Limb (tissue), 2 donors: Measurements from ENCODE around the gene METTL1.
A peak's percentile ranks its signal among the peaks of the same experiment; 100 is the strongest.
"Not testable (repeated sequence)": the region's sequence is repeated elsewhere in the genome, so short reads cannot be mapped to it uniquely, and the experiment has no call there.

Source experiments
- DNase-seq, 2 donors: peaks; one replicate each; pipeline ENCODE4 v3.0.0-alpha.2; 2016; ENCODE audit errors: extremely low spot score in 2 of 2

Gene METTL1

GRCh38 chr12:57797933-57798332, 26.0 kb upstream of the METTL1 start:
- DNase-seq, result no peak

GRCh38 chr12:57796996-57797395, 25.1 kb upstream of the METTL1 start:
- DNase-seq, result no peak

- no peak for DNase-seq
Observed at GRCh38 chr12:57795354-57795753, 23.4 kb upstream of the METTL1 start.

GRCh38 chr12:57793920-57794319, 22.0 kb upstream of the METTL1 start:
- no peak for DNase-seq

GRCh38 chr12:57783861-57784260, 12.0 kb upstream of the METTL1 start:
- DNase-seq, result no peak

- no peak for DNase-seq
Observed at GRCh38 chr12:57783466-57783801, 11.5 kb upstream of the METTL1 start.

- peak; percentile 95 to 98 for DNase-seq
Observed at GRCh38 chr12:57782608-57783465, 10.9 kb upstream of the METTL1 start, which contains the start of gene TSFM. TSFM (plus strand) TSS chr12:57782787; CDS start chr12:57782802, 15 bp downstream.

GRCh38 chr12:57782243-57782607, 10.3 kb upstream of the METTL1 start:
- no peak for DNase-seq

- no peak for DNase-seq
Observed at GRCh38 chr12:57781801-57782200, 9.9 kb upstream of the METTL1 start.

- DNase-seq, result no peak
Observed at GRCh38 chr12:57781244-57781643, 9.3 kb upstream of the METTL1 start.

GRCh38 chr12:57780284-57780897, 8.5 kb upstream of the METTL1 start:
- no peak for DNase-seq

- DNase-seq, result no peak
Observed at GRCh38 chr12:57779736-57780135, 7.8 kb upstream of the METTL1 start.

- no peak for DNase-seq
Observed at GRCh38 chr12:57777911-57778310, 6.0 kb upstream of the METTL1 start.

GRCh38 chr12:57777367-57777766, 5.5 kb upstream of the METTL1 start:
- DNase-seq, result no peak

GRCh38 chr12:57776247-57776587, 4.3 kb upstream of the METTL1 start:
- no peak for DNase-seq

- DNase-seq, result no peak
Observed at GRCh38 chr12:57775563-57776246, 3.8 kb upstream of the METTL1 start.

- no peak for DNase-seq
Observed at GRCh38 chr12:57775044-57775443, 3.1 kb upstream of the METTL1 start.

GRCh38 chr12:57774634-57775033, 2.7 kb upstream of the METTL1 start:
- DNase-seq, result not testable (repeated sequence)

GRCh38 chr12:57772429-57773322, 771 bp upstream of the METTL1 start, which contains the start of gene EEF1AKMT3:
EEF1AKMT3 (plus strand) TSS chr12:57772614; CDS start chr12:57772725, 111 bp downstream.
- peak in 1 of 2 donors; percentile 79 for DNase-seq

GRCh38 chr12:57771236-57771872, 551 bp downstream of the METTL1 start:
- peak in 1 of 2 donors; percentile 95 for DNase-seq

GRCh38 chr12:57770734-57771133, 1.2 kb downstream of the METTL1 start:
- no peak for DNase-seq
